Astrocyte (in vitro differentiated cells and primary cell): Measurements from ENCODE around the gene TNFRSF12A. TPM values are rescaled to one million over a fixed set of nuclear protein-coding genes. Genes with fewer than 3 reads are reported as not detected.
A peak's percentile ranks its signal among the peaks of the same experiment; 100 is the strongest.
"Not testable (repeated sequence)": the region's sequence is repeated elsewhere in the genome, so short reads cannot be mapped to it uniquely, and the experiment has no call there.

ENCODE experiments used
- DNase-seq: peaks from one replicate; pipeline ENCODE4 v3.0.0-alpha.2; 2010; ENCODE audit warnings: low read depth
- FAIRE-seq: peaks from 2 replicates; lab custom pipeline; 2011; peaks lifted over from hg19 to GRCh38; lab: Jason Lieb, UNC
- H2AFZ ChIP-seq: 2 replicates; pipeline ENCODE4 v1.6.0; 2012; ENCODE audit warnings: low read depth, low read length, inconsistent platforms
- H3K27ac ChIP-seq: 2 replicates; pipeline ENCODE4 v1.5.1; 2011; ENCODE audit warnings: low read depth, low read length, inconsistent platforms
- H3K27me3 ChIP-seq: 2 replicates; pipeline ENCODE4 v1.6.0; 2011; ENCODE audit warnings: low read length, inconsistent platforms; ENCODE audit not compliant: insufficient read depth
- H3K36me3 ChIP-seq: 2 replicates; pipeline ENCODE4 v1.5.1; 2011; ENCODE audit warnings: low read length, inconsistent platforms; ENCODE audit not compliant: insufficient read depth
- H3K4me1 ChIP-seq: 2 replicates; pipeline ENCODE4 v1.5.1; 2011; ENCODE audit warnings: low read length, inconsistent platforms; ENCODE audit not compliant: insufficient read depth
- H3K4me2 ChIP-seq: 2 replicates; pipeline ENCODE4 v1.6.0; 2012; ENCODE audit warnings: low read length, inconsistent platforms
- H3K4me3 ChIP-seq: 2 replicates; pipeline ENCODE4 v1.5.1; 2011; ENCODE audit warnings: low read depth, mild to moderate bottlenecking, low read length, inconsistent platforms; ENCODE audit not compliant: insufficient read depth
- H3K79me2 ChIP-seq: 2 replicates; pipeline ENCODE4 v1.6.0; 2012; ENCODE audit warnings: mild to moderate bottlenecking, low read length, inconsistent platforms; ENCODE audit not compliant: insufficient read depth
- H3K9ac ChIP-seq: 2 replicates; pipeline ENCODE4 v1.6.0; 2012; ENCODE audit warnings: mild to moderate bottlenecking, low read length, inconsistent platforms
- H3K9me3 ChIP-seq: 2 replicates; pipeline ENCODE4 v1.5.1; 2012; ENCODE audit warnings: low read depth, mild to moderate bottlenecking, low read length, inconsistent platforms; ENCODE audit not compliant: insufficient read depth
- H4K20me1 ChIP-seq: 2 replicates; pipeline ENCODE4 v1.6.0; 2012; ENCODE audit warnings: low read length, inconsistent platforms; ENCODE audit not compliant: insufficient read depth
- H3K27ac Mint-ChIP-seq: one replicate; pipeline ENCODE4 v1.8.0; 2021; ENCODE audit warnings: mild to moderate bottlenecking, mixed read lengths; ENCODE audit not compliant: unreplicated experiment
- H3K27me3 Mint-ChIP-seq: one replicate; pipeline ENCODE4 v1.8.0; 2021; ENCODE audit warnings: low read depth, mixed read lengths; ENCODE audit not compliant: unreplicated experiment
- H3K36me3 Mint-ChIP-seq: one replicate; pipeline ENCODE4 v1.8.0; 2021; ENCODE audit warnings: low read depth, mixed read lengths; ENCODE audit not compliant: unreplicated experiment
- H3K4me1 Mint-ChIP-seq: one replicate; pipeline ENCODE4 v1.8.0; 2021; ENCODE audit warnings: low read depth, mixed read lengths; ENCODE audit not compliant: unreplicated experiment
- H3K4me3 Mint-ChIP-seq: one replicate; pipeline ENCODE4 v1.8.0; 2021; ENCODE audit warnings: mild to moderate bottlenecking, moderate library complexity, mixed read lengths; ENCODE audit not compliant: unreplicated experiment
- H3K9me3 Mint-ChIP-seq: one replicate; pipeline ENCODE4 v1.8.0; 2021; ENCODE audit warnings: mild to moderate bottlenecking, mixed read lengths; ENCODE audit not compliant: unreplicated experiment
- CTCF ChIP-seq: IDR thresholded peaks from 2 replicates; pipeline ENCODE4 v1.5.1; 2011; ENCODE audit warnings: low read depth, mild to moderate bottlenecking, inconsistent platforms, low read length, moderate library complexity; ENCODE audit not compliant: insufficient read depth
- EZH2 ChIP-seq: IDR thresholded peaks from 2 replicates; pipeline ENCODE4 v1.6.1; 2012; ENCODE audit warnings: mild to moderate bottlenecking, low read length, inconsistent platforms; ENCODE audit not compliant: insufficient read depth
- total RNA-seq: library from RNA; stranded (reverse); gene quantifications from 2 replicates; pipeline ENCODE4 v1.2.1, GENCODE V29; 2021

TNFRSF12A gene
- total RNA-seq, 1 donor from 2014 or later: 262 TPM

- FAIRE-seq (no peak), DNase-seq (no peak)
- peak overlapping the region; percentile 66 for H3K4me2 ChIP-seq
- no peaks in the 10 kb centered on the region for H3K36me3 ChIP-seq
- H3K9me3 Mint-ChIP-seq: peaks cover 3% of the 10 kb centered on the region
- H3K79me2 ChIP-seq: no peaks in the 10 kb centered on the region
- no peak overlapping the region for H3K4me3 ChIP-seq
- peak overlapping the region; percentile 68 for H3K9ac ChIP-seq
- TF ChIP-seq CTCF (no peak), EZH2 (no peak)
- H3K27me3 Mint-ChIP-seq: peaks cover 5% of the 10 kb centered on the region
- H3K27ac Mint-ChIP-seq: no peak overlapping the region
- H3K4me3 Mint-ChIP-seq: peak overlapping the region; percentile 34
- H2AFZ ChIP-seq: peak overlapping the region; percentile 72
- H3K36me3 Mint-ChIP-seq: peaks cover 3% of the 10 kb centered on the region
- H3K27me3 ChIP-seq: peaks cover 2% of the 10 kb centered on the region
- H3K27ac ChIP-seq: no peak overlapping the region
- H3K4me1 Mint-ChIP-seq: peaks cover 8% of the 10 kb centered on the region
- H4K20me1 ChIP-seq: no peaks in the 10 kb centered on the region
- H3K9me3 ChIP-seq: no peaks in the 10 kb centered on the region
- H3K4me1 ChIP-seq: peaks cover 6% of the 10 kb centered on the region
These were observed 45.7 kb downstream of the TNFRSF12A start for GRCh38 chr16:3065742-3066439.

- no peaks in the 10 kb centered on the region for H3K36me3 ChIP-seq
- H3K4me2 ChIP-seq: peak overlapping the region; percentile 66
- H3K4me3 ChIP-seq: no peak overlapping the region
- Mint-ChIP-seq H3K27ac (no peak overlapping the region), H3K4me3 (no peak overlapping the region), H3K4me1 (peaks cover 8% of the 10 kb centered on the region), H3K36me3 (peaks cover 6% of the 10 kb centered on the region), H3K27me3 (peaks cover 5% of the 10 kb centered on the region), H3K9me3 (peaks cover 3% of the 10 kb centered on the region)
- H3K4me1 ChIP-seq: peaks cover 6% of the 10 kb centered on the region
- H3K27ac ChIP-seq: no peak overlapping the region
- H3K9ac ChIP-seq: no peak overlapping the region
- no peak overlapping the region for H2AFZ ChIP-seq
- H4K20me1 ChIP-seq: no peaks in the 10 kb centered on the region
- FAIRE-seq (no peak), DNase-seq (no peak)
- TF ChIP-seq CTCF (no peak), EZH2 (no peak)
- H3K79me2 ChIP-seq: no peaks in the 10 kb centered on the region
- no peaks in the 10 kb centered on the region for H3K9me3 ChIP-seq
- H3K27me3 ChIP-seq: peaks cover 2% of the 10 kb centered on the region
These were observed 46.2 kb downstream of the TNFRSF12A start for GRCh38 chr16:3066440-3066748.

GRCh38 chr16:3068487-3068886, 48.3 kb downstream of the TNFRSF12A start:
- Mint-ChIP-seq H3K9me3 (peaks cover 3% of the 10 kb centered on the region), H3K27me3 (peaks cover 14% of the 10 kb centered on the region), H3K4me1 (peaks cover 8% of the 10 kb centered on the region), H3K4me3 (no peak overlapping the region), H3K36me3 (peaks cover 6% of the 10 kb centered on the region), H3K27ac (no peak overlapping the region)
- peaks cover 2% of the 10 kb centered on the region for H3K27me3 ChIP-seq
- no peaks in the 10 kb centered on the region for H3K9me3 ChIP-seq
- TF ChIP-seq EZH2 (no peak), CTCF (no peak)
- no peak overlapping the region for H3K9ac ChIP-seq
- H2AFZ ChIP-seq: no peak overlapping the region
- H3K27ac ChIP-seq: no peak overlapping the region
- H3K4me1 ChIP-seq: peaks cover 6% of the 10 kb centered on the region
- H3K4me2 ChIP-seq: no peak overlapping the region
- no peak for FAIRE-seq
- H3K36me3 ChIP-seq: no peaks in the 10 kb centered on the region
- H4K20me1 ChIP-seq: no peaks in the 10 kb centered on the region
- no peaks in the 10 kb centered on the region for H3K79me2 ChIP-seq
- DNase-seq: no peak
- H3K4me3 ChIP-seq: no peak overlapping the region

GRCh38 chr16:3069146-3069545, 49.0 kb downstream of the TNFRSF12A start:
- H3K36me3 Mint-ChIP-seq, H3K27ac Mint-ChIP-seq, H3K9me3 ChIP-seq, H3K36me3 ChIP-seq, DNase-seq, FAIRE-seq, H3K4me2 ChIP-seq, H3K27ac ChIP-seq, H3K9me3 Mint-ChIP-seq, H3K4me3 ChIP-seq, H3K9ac ChIP-seq, H2AFZ ChIP-seq, H3K4me3 Mint-ChIP-seq, H3K4me1 ChIP-seq, H3K79me2 ChIP-seq, H3K27me3 ChIP-seq, H4K20me1 ChIP-seq, H3K4me1 Mint-ChIP-seq: not testable (repeated sequence)
- peaks cover 21% of the 10 kb centered on the region for H3K27me3 Mint-ChIP-seq
